Ovary (tissue), 3 donors: ENCODE data around the gene CYB5R4.

ENCODE experiments used
- CTCF ChIP-seq, 3 donors: fragments of 450-650 bp in 2 of 3; fragments of 200-600 bp in 1 of 3; IDR thresholded peaks; one replicate each; pipeline versions ENCODE4 v1.5.1 to v1.8.0; 2016 to 2022; ENCODE audit warnings: antibody characterized with exemption in 3 of 3, mild to moderate bottlenecking in 1 of 3
- EP300 ChIP-seq: sonication (generic); formaldehyde crosslinking; IDR thresholded peaks from one replicate; pipeline ENCODE4 v1.6.1; 2017; ENCODE audit warnings: antibody characterized with exemption
- POLR2A ChIP-seq: fragments of 450-650 bp; IDR thresholded peaks from one replicate; pipeline ENCODE4 v1.6.1; 2017; ENCODE audit warnings: antibody characterized with exemption, mild to moderate bottlenecking, moderate library complexity
- donor health status: DM: no; HTN: no; CAD: no.

- no peak for TF ChIP-seq CTCF (IDR thresholded peaks at IDR 0.05)
- no peak for TF ChIP-seq POLR2A
- no peak for TF ChIP-seq EP300
These were observed 125.8 kb downstream of the CYB5R4 start for GRCh38 chr6:83985308-83985713.
